ENCODE measurements around the gene INO80E.

DNA sequence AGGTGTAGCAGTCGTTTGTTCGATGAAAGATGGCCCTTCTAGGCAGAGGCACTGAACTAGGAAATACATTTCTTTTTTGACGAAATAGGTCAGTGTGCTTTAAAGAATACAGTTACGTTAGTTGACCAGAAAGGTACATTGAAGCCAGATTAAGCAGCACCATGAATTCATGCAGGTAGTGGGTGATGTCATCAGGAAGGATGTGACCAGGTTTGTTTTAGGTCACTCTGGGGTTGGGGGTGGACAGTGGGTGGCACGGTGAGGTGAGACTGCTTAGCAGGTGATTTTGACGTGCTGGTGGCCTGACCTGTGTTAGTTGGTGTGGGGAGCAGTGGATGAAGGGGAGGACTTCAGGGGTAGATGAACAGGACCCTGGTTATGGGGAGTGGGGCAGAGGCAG, 3.6 kb downstream of the INO80E start:
- TF ChIP-seq, protein P1, sequence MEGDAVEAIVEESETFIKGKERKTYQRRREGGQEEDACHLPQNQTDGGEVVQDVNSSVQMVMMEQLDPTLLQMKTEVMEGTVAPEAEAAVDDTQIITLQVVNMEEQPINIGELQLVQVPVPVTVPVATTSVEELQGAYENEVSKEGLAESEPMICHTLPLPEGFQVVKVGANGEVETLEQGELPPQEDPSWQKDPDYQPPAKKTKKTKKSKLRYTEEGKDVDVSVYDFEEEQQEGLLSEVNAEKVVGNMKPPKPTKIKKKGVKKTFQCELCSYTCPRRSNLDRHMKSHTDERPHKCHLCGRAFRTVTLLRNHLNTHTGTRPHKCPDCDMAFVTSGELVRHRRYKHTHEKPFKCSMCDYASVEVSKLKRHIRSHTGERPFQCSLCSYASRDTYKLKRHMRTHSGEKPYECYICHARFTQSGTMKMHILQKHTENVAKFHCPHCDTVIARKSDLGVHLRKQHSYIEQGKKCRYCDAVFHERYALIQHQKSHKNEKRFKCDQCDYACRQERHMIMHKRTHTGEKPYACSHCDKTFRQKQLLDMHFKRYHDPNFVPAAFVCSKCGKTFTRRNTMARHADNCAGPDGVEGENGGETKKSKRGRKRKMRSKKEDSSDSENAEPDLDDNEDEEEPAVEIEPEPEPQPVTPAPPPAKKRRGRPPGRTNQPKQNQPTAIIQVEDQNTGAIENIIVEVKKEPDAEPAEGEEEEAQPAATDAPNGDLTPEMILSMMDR (IDR thresholded peaks at IDR 0.05) = no peak
- no peak for TF ChIP-seq POLR2A (IDR thresholded peaks at IDR 0.05)
- TF ChIP-seq EP300 (IDR thresholded peaks at IDR 0.05) = no peak

All from stomach (tissue), 4 donors.